T-helper 22 cell (primary cell): ENCODE measurements around the gene TPK1.
"Not testable (repeated sequence)": the region's sequence is repeated elsewhere in the genome, so short reads cannot be mapped to it uniquely, and the experiment has no call there.

Source experiments
- DNase-seq: peaks from one replicate; pipeline ENCODE4 v3.0.0-alpha.2; 2020; ENCODE audit warnings: low read depth

TPK1 gene

GRCh38 chr7:144474800-144475615 is 360.8 kb downstream of the TPK1 start:
- DNase-seq, result no peak

- no peak for DNase-seq
Observed at GRCh38 chr7:144474363-144474762, 361.5 kb downstream of the TPK1 start.

- no peak for DNase-seq
Observed at GRCh38 chr7:144473908-144474307, 361.9 kb downstream of the TPK1 start.

GRCh38 chr7:144470078-144470477 is 365.8 kb downstream of the TPK1 start:
- no peak for DNase-seq

- DNase-seq, result no peak
Observed at GRCh38 chr7:144468990-144469732, 366.7 kb downstream of the TPK1 start.

DNA sequence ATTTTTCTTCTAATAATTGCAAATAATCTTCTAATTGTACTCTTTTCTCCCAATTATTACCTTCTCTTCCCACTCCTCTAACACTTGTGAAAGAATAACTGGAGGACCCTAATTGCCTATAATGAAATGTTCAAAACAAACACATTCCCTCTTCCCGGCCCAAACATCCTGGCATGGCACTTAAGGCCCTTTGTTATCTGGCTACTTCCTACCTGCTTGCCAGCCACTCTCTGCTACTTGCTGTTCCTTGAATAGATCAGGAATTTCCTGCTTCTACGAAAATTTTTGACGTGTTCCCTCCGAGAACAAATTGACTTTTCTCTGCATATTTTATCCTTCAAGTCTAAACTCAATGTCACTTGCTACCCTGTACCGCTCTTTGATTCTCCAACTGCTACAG is 376.2 kb downstream of the TPK1 start:
- DNase-seq, result no peak

DNA sequence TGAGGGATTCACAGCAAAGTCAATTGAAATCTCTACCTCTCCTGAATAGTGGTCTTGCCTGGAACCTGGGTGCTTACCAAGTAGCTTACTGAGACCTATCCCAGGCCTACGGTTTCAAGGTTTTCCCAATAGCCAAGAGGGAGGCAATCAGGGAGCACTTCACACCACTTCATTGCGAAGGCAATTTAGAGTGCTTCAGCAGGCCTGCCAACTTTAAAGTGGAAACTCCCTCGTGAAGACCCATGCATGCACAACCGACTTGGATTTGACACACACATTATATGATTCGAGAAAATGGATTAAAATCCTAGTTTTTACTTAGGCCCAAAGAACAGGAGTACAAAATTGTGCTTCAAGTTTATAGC is 380.8 kb downstream of the TPK1 start:
- no peak for DNase-seq

GRCh38 chr7:144454256-144455039 is 381.4 kb downstream of the TPK1 start:
- no peak for DNase-seq

GRCh38 chr7:144452064-144452463 is 383.8 kb downstream of the TPK1 start:
- no peak for DNase-seq

- DNase-seq, result no peak
Observed at GRCh38 chr7:144445590-144445989, 390.3 kb downstream of the TPK1 start.

DNA sequence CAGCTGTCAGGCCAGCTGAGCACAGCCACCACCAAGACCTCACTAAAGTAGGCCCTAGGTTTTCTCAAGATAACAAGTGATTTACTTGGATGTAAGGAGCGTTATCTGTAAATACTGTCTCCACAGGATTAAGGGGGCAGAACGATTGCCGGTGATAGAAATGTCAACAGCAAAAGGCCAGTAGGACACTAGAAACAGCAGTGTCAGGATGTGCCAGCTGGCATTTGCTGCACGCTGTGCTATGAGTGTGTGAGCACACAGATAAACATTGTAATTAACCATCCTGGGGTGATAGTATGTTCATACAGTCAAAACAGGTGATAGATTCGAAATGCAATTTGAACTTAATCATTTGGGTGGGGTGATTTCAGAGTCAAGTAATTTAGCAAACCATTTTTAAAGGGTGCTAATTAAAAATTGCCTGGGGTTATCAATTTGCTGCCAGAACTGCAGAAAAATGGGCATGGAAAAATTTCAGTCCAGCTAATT is 396.1 kb downstream of the TPK1 start:
- no peak for DNase-seq

- no peak for DNase-seq
Observed at GRCh38 chr7:144438759-144439158, 397.1 kb downstream of the TPK1 start.

GRCh38 chr7:144437370-144438191 is 398.3 kb downstream of the TPK1 start:
- DNase-seq, result no peak

DNA sequence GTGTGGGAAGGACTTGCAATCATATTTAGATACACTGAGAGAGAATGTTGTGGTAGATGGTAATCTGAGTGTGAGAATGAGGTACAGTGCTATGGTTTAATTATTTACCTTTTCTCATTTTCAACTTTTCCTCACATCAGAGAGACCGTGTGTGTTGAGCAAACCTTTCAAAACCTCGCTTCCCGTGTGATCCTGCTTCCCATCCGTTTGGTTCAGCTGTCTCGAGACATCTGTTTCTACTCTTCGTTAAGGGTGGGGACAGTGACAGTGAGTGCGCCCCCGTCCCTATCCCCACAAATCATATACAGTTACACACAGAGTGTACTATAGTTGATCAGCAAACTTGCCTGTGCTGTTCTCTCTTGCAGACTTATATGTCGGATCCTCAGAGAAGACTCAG is 399.4 kb downstream of the TPK1 start:
- no peak for DNase-seq

DNA sequence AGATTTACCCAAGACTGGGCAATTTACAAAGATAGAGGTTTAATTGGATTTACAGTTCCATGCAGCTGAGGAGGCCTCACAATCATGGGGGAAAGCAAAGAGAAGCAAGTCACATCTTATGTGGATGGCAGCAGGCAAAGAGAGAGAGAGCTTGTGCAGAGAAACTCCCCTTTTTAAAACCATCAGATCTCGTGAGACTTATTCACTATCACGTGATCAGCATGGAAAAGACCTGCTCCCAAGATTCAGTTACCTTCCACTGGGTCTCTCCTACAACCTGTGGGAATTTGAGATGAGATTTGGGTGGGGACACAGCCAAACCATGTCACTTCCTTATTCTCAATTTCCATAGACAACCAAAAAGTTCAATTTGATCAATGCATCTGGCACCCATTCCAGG is 407.4 kb downstream of the TPK1 start:
- DNase-seq, result no peak

DNA sequence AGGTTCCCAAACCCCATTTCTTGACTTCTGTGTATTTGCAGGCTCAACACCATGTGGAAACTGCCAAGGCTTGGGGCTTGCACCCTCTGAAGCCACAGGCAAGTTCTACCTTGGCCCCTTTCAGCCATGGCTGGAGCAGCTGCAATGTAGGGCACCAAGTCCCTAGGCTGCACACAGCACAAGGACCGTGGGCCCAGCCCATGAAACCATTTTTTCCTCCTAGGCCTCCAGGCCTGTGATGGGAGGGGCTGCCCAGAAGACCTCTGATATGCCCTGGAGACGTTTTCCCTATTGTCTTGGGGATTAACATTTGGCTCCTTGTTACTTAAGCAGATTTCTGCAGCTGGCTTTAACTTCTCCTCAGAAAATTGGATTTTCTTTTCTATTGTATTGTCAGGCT is 408.3 kb downstream of the TPK1 start:
- not testable (repeated sequence) for DNase-seq

DNA sequence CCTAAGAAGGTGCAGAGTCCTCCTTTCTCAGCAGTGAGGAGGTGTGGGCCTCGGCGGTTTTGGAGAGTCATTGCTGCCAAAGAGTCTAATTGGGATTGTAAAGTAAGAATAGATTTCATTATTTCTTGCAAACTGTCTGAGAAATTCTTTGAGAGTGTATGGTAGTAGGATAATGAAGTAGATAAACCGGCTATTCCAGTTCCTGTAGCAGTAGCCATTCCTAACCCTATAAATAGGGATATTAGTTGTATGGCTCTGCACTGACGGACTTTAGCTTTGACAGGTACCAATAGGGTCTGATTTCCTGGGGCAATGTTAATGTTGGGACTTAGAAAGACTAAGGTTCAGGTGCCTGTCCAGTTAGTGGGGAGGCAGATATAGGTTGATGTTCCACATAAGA is 416.9 kb downstream of the TPK1 start:
- DNase-seq, result not testable (repeated sequence)

GRCh38 chr7:144416341-144416740 is 419.5 kb downstream of the TPK1 start:
- no peak for DNase-seq

GRCh38 chr7:144415858-144416257 is 420.0 kb downstream of the TPK1 start:
- no peak for DNase-seq

GRCh38 chr7:144414815-144415214 is 421.0 kb downstream of the TPK1 start:
- no peak for DNase-seq

GRCh38 chr7:144410441-144410840 is 425.4 kb downstream of the TPK1 start:
- no peak for DNase-seq

- DNase-seq, result no peak
Observed at GRCh38 chr7:144408121-144408520, 427.7 kb downstream of the TPK1 start.
